HEK293T (cell line): ENCODE data around the gene C6orf163.

Experiments
- BHLHE40 ChIP-seq: fragments of 450-650 bp; IDR thresholded peaks from 2 replicates; pipeline ENCODE4 v1.6.1; 2016; ENCODE audit warnings: mild to moderate bottlenecking, moderate library complexity, borderline replicate concordance
- HDGF ChIP-seq: fragments of 450-650 bp; IDR thresholded peaks from 2 replicates; pipeline ENCODE4 v1.6.1; 2017; ENCODE audit warnings: antibody characterized with exemption, borderline replicate concordance

GRCh38 chr6:87382861-87383260 lies 38.2 kb downstream of the C6orf163 start:
- TF ChIP-seq BHLHE40 (no peak), HDGF (no peak)
